ENCODE measurements around the gene ADSS2.

Gene ADSS2

GRCh38 chr1:244397131-244397530 is 54.6 kb downstream of the ADSS2 start:
- no peak overlapping the region for H3K4me3 ChIP-seq (ENCODE audit: low read depth, low read length)
- no peaks in the 10 kb centered on the region for H3K27me3 ChIP-seq (ENCODE audit: insufficient read depth, low read length)
- H3K36me3 ChIP-seq (ENCODE audit: insufficient read depth, low read length): peaks cover 12% of the 10 kb centered on the region
- no peak overlapping the region for H3K27ac ChIP-seq (ENCODE audit: low read depth, low read length)
- H2AFZ ChIP-seq (ENCODE audit: low read length, unreplicated experiment): no peak overlapping the region
- no peaks in the 10 kb centered on the region for H3K4me1 ChIP-seq (ENCODE audit: control insufficient read depth, insufficient read depth, low read length, unreplicated experiment)
- no peaks in the 10 kb centered on the region for H3K79me2 ChIP-seq (ENCODE audit: control insufficient read depth, insufficient read depth, low read length, unreplicated experiment)

- Histone ChIP-seq H3K27me3 (ENCODE audit: insufficient read depth, low read length) (no peaks in the 10 kb centered on the region), H3K36me3 (ENCODE audit: insufficient read depth, low read length) (0 out of 2 replicates have a peak, but pooled peaks cover under 1% of the 10 kb centered on the region), H2AFZ (ENCODE audit: low read length, unreplicated experiment) (no peak overlapping the region), H3K4me1 (ENCODE audit: control insufficient read depth, insufficient read depth, low read length, unreplicated experiment) (no peaks in the 10 kb centered on the region), H3K79me2 (ENCODE audit: control insufficient read depth, insufficient read depth, low read length, unreplicated experiment) (no peaks in the 10 kb centered on the region), H3K27ac (ENCODE audit: low read depth, low read length) (no peak overlapping the region), H3K4me3 (ENCODE audit: low read depth, low read length) (no peak overlapping the region)
These were observed 55.7 kb downstream of the ADSS2 start for GRCh38 chr1:244395965-244396364.

GRCh38 chr1:244394826-244395765 is 56.6 kb downstream of the ADSS2 start:
- no peaks in the 10 kb centered on the region for H3K36me3 ChIP-seq (ENCODE audit: insufficient read depth, low read length)
- H3K79me2 ChIP-seq (ENCODE audit: control insufficient read depth, insufficient read depth, low read length, unreplicated experiment): no peaks in the 10 kb centered on the region
- H3K4me1 ChIP-seq (ENCODE audit: control insufficient read depth, insufficient read depth, low read length, unreplicated experiment): no peaks in the 10 kb centered on the region
- no peaks in the 10 kb centered on the region for H3K27me3 ChIP-seq (ENCODE audit: insufficient read depth, low read length)
- no peak overlapping the region for H3K4me3 ChIP-seq (ENCODE audit: low read depth, low read length)
- H3K27ac ChIP-seq (ENCODE audit: low read depth, low read length): no peak overlapping the region
- H2AFZ ChIP-seq (ENCODE audit: low read length, unreplicated experiment): no peak overlapping the region

GRCh38 chr1:244394346-244394745 is 57.4 kb downstream of the ADSS2 start:
- H3K4me1 ChIP-seq (ENCODE audit: control insufficient read depth, insufficient read depth, low read length, unreplicated experiment): no peaks in the 10 kb centered on the region
- no peaks in the 10 kb centered on the region for H3K79me2 ChIP-seq (ENCODE audit: control insufficient read depth, insufficient read depth, low read length, unreplicated experiment)
- no peak overlapping the region for H3K27ac ChIP-seq (ENCODE audit: low read depth, low read length)
- no peaks in the 10 kb centered on the region for H3K27me3 ChIP-seq (ENCODE audit: insufficient read depth, low read length)
- no peak overlapping the region for H3K4me3 ChIP-seq (ENCODE audit: low read depth, low read length)
- H2AFZ ChIP-seq (ENCODE audit: low read length, unreplicated experiment): no peak overlapping the region
- H3K36me3 ChIP-seq (ENCODE audit: insufficient read depth, low read length): no peaks in the 10 kb centered on the region

GRCh38 chr1:244393604-244394176 is 58.0 kb downstream of the ADSS2 start:
- no peaks in the 10 kb centered on the region for H3K27me3 ChIP-seq (ENCODE audit: insufficient read depth, low read length)
- H3K4me3 ChIP-seq (ENCODE audit: low read depth, low read length): no peak overlapping the region
- no peaks in the 10 kb centered on the region for H3K4me1 ChIP-seq (ENCODE audit: control insufficient read depth, insufficient read depth, low read length, unreplicated experiment)
- H3K79me2 ChIP-seq (ENCODE audit: control insufficient read depth, insufficient read depth, low read length, unreplicated experiment): no peaks in the 10 kb centered on the region
- no peak overlapping the region for H2AFZ ChIP-seq (ENCODE audit: low read length, unreplicated experiment)
- H3K36me3 ChIP-seq (ENCODE audit: insufficient read depth, low read length): no peaks in the 10 kb centered on the region
- no peak overlapping the region for H3K27ac ChIP-seq (ENCODE audit: low read depth, low read length)

- no peaks in the 10 kb centered on the region for H3K36me3 ChIP-seq (ENCODE audit: insufficient read depth, low read length)
- no peak overlapping the region for H3K4me3 ChIP-seq (ENCODE audit: low read depth, low read length)
- H2AFZ ChIP-seq (ENCODE audit: low read length, unreplicated experiment): no peak overlapping the region
- H3K27ac ChIP-seq (ENCODE audit: low read depth, low read length): no peak overlapping the region
- H3K27me3 ChIP-seq (ENCODE audit: insufficient read depth, low read length): no peaks in the 10 kb centered on the region
- H3K79me2 ChIP-seq (ENCODE audit: control insufficient read depth, insufficient read depth, low read length, unreplicated experiment): no peaks in the 10 kb centered on the region
- no peaks in the 10 kb centered on the region for H3K4me1 ChIP-seq (ENCODE audit: control insufficient read depth, insufficient read depth, low read length, unreplicated experiment)
These were observed 59.9 kb downstream of the ADSS2 start for GRCh38 chr1:244391761-244392160.

- H3K4me3 ChIP-seq (ENCODE audit: low read depth, low read length): peak overlapping the region; percentile 56; the same call in 1 of the 2 replicates
- peak overlapping the region; percentile 27 for H2AFZ ChIP-seq (ENCODE audit: low read length, unreplicated experiment)
- H3K36me3 ChIP-seq (ENCODE audit: insufficient read depth, low read length): no peaks in the 10 kb centered on the region
- no peaks in the 10 kb centered on the region for H3K4me1 ChIP-seq (ENCODE audit: control insufficient read depth, insufficient read depth, low read length, unreplicated experiment)
- no peaks in the 10 kb centered on the region for H3K27me3 ChIP-seq (ENCODE audit: insufficient read depth, low read length)
- no peak overlapping the region for H3K27ac ChIP-seq (ENCODE audit: low read depth, low read length)
- no peaks in the 10 kb centered on the region for H3K79me2 ChIP-seq (ENCODE audit: control insufficient read depth, insufficient read depth, low read length, unreplicated experiment)
These were observed 62.7 kb downstream of the ADSS2 start for GRCh38 chr1:244388961-244389360.

GRCh38 chr1:244387415-244387814 is 64.3 kb downstream of the ADSS2 start:
- no peaks in the 10 kb centered on the region for H3K79me2 ChIP-seq (ENCODE audit: control insufficient read depth, insufficient read depth, low read length, unreplicated experiment)
- H3K4me3 ChIP-seq (ENCODE audit: low read depth, low read length): no peak overlapping the region
- H2AFZ ChIP-seq (ENCODE audit: low read length, unreplicated experiment): no peak overlapping the region
- H3K36me3 ChIP-seq (ENCODE audit: insufficient read depth, low read length): no peaks in the 10 kb centered on the region
- H3K4me1 ChIP-seq (ENCODE audit: control insufficient read depth, insufficient read depth, low read length, unreplicated experiment): no peaks in the 10 kb centered on the region
- H3K27ac ChIP-seq (ENCODE audit: low read depth, low read length): no peak overlapping the region
- no peaks in the 10 kb centered on the region for H3K27me3 ChIP-seq (ENCODE audit: insufficient read depth, low read length)

- H3K79me2 ChIP-seq (ENCODE audit: control insufficient read depth, insufficient read depth, low read length, unreplicated experiment): no peaks in the 10 kb centered on the region
- H3K36me3 ChIP-seq (ENCODE audit: insufficient read depth, low read length): no peaks in the 10 kb centered on the region
- H3K4me3 ChIP-seq (ENCODE audit: low read depth, low read length): no peak overlapping the region
- peaks cover 8% of the 10 kb centered on the region for H3K4me1 ChIP-seq (ENCODE audit: control insufficient read depth, insufficient read depth, low read length, unreplicated experiment)
- H3K27ac ChIP-seq (ENCODE audit: low read depth, low read length): no peak overlapping the region
- H2AFZ ChIP-seq (ENCODE audit: low read length, unreplicated experiment): no peak overlapping the region
- H3K27me3 ChIP-seq (ENCODE audit: insufficient read depth, low read length): no peaks in the 10 kb centered on the region
These were observed 65.1 kb downstream of the ADSS2 start for GRCh38 chr1:244386595-244386994.

- peaks cover 13% of the 10 kb centered on the region for H3K4me1 ChIP-seq (ENCODE audit: control insufficient read depth, insufficient read depth, low read length, unreplicated experiment)
- H3K27ac ChIP-seq (ENCODE audit: low read depth, low read length): no peak overlapping the region
- H3K27me3 ChIP-seq (ENCODE audit: insufficient read depth, low read length): no peaks in the 10 kb centered on the region
- H3K36me3 ChIP-seq (ENCODE audit: insufficient read depth, low read length): no peaks in the 10 kb centered on the region
- H3K4me3 ChIP-seq (ENCODE audit: low read depth, low read length): no peak overlapping the region
- no peaks in the 10 kb centered on the region for H3K79me2 ChIP-seq (ENCODE audit: control insufficient read depth, insufficient read depth, low read length, unreplicated experiment)
- no peak overlapping the region for H2AFZ ChIP-seq (ENCODE audit: low read length, unreplicated experiment)
These were observed 67.6 kb downstream of the ADSS2 start for GRCh38 chr1:244384066-244384465.

Measured in ACC112 (cell line).